ENCODE results near the gene PKNOX2. TPM values are rescaled to one million over a fixed set of nuclear protein-coding genes. Genes with fewer than 3 reads are reported as not detected.

The PKNOX2 gene
- total RNA-seq, 4 donors from 2014 or later = 0.27 to 4.8 (median 0.75) TPM; not detected in 1

DNA sequence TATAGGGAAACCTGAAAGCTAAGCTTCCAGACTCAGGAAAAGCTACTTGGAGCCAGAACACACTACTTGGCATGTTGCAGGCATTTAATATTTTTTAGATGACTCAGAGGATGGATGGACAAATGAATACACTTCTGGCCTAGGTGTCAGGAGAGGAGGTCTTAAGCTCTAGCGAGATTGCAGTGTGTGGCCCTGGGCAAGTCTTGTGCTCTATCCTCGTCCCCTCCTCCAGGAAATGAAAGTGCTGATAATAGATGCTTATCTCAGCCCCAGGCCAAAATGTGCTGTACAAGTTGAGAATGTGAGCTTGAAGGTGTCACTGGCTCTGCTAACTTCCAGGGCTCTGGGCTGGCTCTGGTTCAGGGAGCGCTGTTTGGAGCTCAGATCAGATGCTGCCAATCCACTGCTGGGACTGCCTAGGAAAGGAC lies 136.3 kb downstream of the PKNOX2 start:
- in situ Hi-C loops (cut with MboI; ENCODE audit: low pct_ligation_motif_present in 1 of 4, low pct_unique_long_range_greater_than_20kb in 1 of 4, low sequenced_read_pairs in 3 of 4) (no loop called here), intact Hi-C loops (cut with DNase I; ENCODE audit: low total_unique reads) (no loop called here)
- no peaks in the 10 kb centered on the region for H3K36me3 ChIP-seq
- no peaks in the 10 kb centered on the region for H3K9me3 ChIP-seq
- H3K27ac ChIP-seq = no peak overlapping the region
- no peak overlapping the region for H3K4me3 ChIP-seq
- H3K4me1 ChIP-seq = peaks cover 0 to 3% (median 0%) of the 10 kb centered on the region in 4 donors
- 47% methylated on average over 3 of the region's 3 CpGs; no CpG with 5 or more reads in 1 of the 2 donors for WGBS, 2 donors (ENCODE audit: low coverage in 1 of 2)
- H3K27me3 ChIP-seq = no peaks in the 10 kb centered on the region
- DNase-seq = no peak
- no peak for TF ChIP-seq EP300 (IDR thresholded peaks at IDR 0.05; ENCODE audit: low read depth)
- TF ChIP-seq POLR2A (IDR thresholded peaks at IDR 0.05) = no peak
- TF ChIP-seq POLR2AphosphoS5 (IDR thresholded peaks at IDR 0.05) = no peak
- TF ChIP-seq, protein P1, sequence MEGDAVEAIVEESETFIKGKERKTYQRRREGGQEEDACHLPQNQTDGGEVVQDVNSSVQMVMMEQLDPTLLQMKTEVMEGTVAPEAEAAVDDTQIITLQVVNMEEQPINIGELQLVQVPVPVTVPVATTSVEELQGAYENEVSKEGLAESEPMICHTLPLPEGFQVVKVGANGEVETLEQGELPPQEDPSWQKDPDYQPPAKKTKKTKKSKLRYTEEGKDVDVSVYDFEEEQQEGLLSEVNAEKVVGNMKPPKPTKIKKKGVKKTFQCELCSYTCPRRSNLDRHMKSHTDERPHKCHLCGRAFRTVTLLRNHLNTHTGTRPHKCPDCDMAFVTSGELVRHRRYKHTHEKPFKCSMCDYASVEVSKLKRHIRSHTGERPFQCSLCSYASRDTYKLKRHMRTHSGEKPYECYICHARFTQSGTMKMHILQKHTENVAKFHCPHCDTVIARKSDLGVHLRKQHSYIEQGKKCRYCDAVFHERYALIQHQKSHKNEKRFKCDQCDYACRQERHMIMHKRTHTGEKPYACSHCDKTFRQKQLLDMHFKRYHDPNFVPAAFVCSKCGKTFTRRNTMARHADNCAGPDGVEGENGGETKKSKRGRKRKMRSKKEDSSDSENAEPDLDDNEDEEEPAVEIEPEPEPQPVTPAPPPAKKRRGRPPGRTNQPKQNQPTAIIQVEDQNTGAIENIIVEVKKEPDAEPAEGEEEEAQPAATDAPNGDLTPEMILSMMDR (IDR thresholded peaks at IDR 0.05) = no peak

DNA sequence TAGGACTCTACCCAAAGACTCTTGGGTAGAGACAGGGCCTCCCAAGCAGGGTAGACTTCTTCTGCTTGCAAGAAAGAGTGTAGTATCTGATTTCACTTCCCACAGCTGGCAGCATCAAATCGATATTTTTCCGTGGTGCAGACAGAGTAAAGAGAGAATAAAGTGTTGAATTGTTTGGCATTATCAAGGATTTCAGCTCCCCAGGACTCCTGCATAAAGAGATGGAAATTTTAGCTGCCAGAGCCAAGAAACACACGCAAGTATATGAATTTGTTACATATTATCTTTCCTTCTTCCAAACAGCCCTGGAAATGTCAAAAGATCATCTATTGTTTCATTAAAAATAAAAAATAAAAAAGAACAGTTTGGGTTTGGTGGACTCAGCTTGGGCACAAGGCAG lies 136.8 kb downstream of the PKNOX2 start:
- intact Hi-C loops (cut with DNase I; ENCODE audit: low total_unique reads) (no loop called here), in situ Hi-C loops (cut with MboI; ENCODE audit: low pct_ligation_motif_present in 1 of 4, low pct_unique_long_range_greater_than_20kb in 1 of 4, low sequenced_read_pairs in 3 of 4) (no loop called here)
- TF ChIP-seq EP300 (IDR thresholded peaks at IDR 0.05; ENCODE audit: low read depth) = no peak
- TF ChIP-seq POLR2AphosphoS5 (IDR thresholded peaks at IDR 0.05) = no peak
- TF ChIP-seq, protein P1 (IDR thresholded peaks at IDR 0.05) = no peak
- TF ChIP-seq POLR2A (IDR thresholded peaks at IDR 0.05) = no peak
- no peaks in the 10 kb centered on the region for H3K27me3 ChIP-seq
- peaks cover 0 to 3% (median 0%) of the 10 kb centered on the region in 4 donors for H3K4me1 ChIP-seq
- WGBS, 2 donors (ENCODE audit: low coverage in 1 of 2) = 71 to 72% methylated on average over 3 of the region's 3 CpGs
- H3K9me3 ChIP-seq = no peaks in the 10 kb centered on the region
- no peak overlapping the region for H3K4me3 ChIP-seq
- H3K27ac ChIP-seq = no peak overlapping the region
- H3K36me3 ChIP-seq = no peaks in the 10 kb centered on the region
- DNase-seq = no peak

DNA sequence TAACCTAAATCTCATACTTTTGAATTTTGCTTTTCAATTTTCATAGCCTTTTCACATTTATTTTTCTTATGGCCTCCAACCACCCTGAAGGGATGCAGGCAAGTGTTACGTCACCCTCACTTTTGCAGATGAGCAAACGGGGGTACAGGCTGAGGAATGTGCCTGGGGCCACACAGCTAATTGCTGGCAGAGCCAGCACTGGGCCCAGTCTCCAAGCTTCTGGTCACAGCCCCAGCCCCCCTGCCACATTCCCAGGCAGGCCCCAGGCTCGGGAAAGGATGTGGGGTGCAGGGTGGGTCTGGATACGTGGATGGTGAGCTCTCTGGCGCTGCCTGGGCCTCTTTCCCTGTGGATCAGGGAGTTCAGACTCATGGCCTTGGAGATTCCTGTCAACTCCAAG lies 138.6 kb downstream of the PKNOX2 start:
- intact Hi-C loops (cut with DNase I; ENCODE audit: low total_unique reads) (no loop called here), in situ Hi-C loops (cut with MboI; ENCODE audit: low pct_ligation_motif_present in 1 of 4, low pct_unique_long_range_greater_than_20kb in 1 of 4, low sequenced_read_pairs in 3 of 4) (no loop called here)
- no peak for DNase-seq
- no peak overlapping the region for H3K4me3 ChIP-seq
- H3K27ac ChIP-seq = no peak overlapping the region
- peaks cover 0 to 3% (median 0%) of the 10 kb centered on the region in 4 donors for H3K4me1 ChIP-seq
- TF ChIP-seq, protein P1 (IDR thresholded peaks at IDR 0.05) = no peak
- no peak for TF ChIP-seq POLR2A (IDR thresholded peaks at IDR 0.05)
- no peak for TF ChIP-seq EP300 (IDR thresholded peaks at IDR 0.05; ENCODE audit: low read depth)
- TF ChIP-seq POLR2AphosphoS5 (IDR thresholded peaks at IDR 0.05) = no peak
- H3K27me3 ChIP-seq = no peaks in the 10 kb centered on the region
- no peaks in the 10 kb centered on the region for H3K36me3 ChIP-seq
- WGBS, 2 donors (ENCODE audit: low coverage in 1 of 2) = 87 to 100% methylated on average over 1 to 5 of the region's 5 CpGs
- no peaks in the 10 kb centered on the region for H3K9me3 ChIP-seq

DNA sequence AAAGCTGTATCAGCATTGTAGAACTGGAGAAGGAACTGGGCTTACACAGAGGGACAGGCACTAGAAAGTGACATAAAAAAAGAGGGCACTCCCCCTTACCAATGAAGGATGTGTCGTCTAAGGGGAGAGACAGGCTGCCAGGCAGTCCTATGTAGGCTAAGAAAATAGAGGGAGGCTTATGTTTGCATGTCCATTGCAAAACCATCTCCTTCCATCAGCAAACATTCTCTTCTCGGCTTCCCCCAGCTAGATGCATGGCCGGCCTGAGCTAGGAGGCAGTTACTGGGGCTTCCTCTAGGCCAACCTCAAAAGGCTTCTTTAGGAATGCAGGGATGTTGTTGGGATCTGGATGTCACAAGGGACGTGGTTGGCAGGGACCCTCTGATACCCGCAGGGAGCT lies 139.1 kb downstream of the PKNOX2 start:
- no peaks in the 10 kb centered on the region for H3K27me3 ChIP-seq
- TF ChIP-seq EP300 (IDR thresholded peaks at IDR 0.05; ENCODE audit: low read depth) (no peak), POLR2A (IDR thresholded peaks at IDR 0.05) (no peak), POLR2AphosphoS5 (IDR thresholded peaks at IDR 0.05) (no peak)
- TF ChIP-seq, protein P1 (IDR thresholded peaks at IDR 0.05) = no peak
- peaks cover 0 to 3% (median 0%) of the 10 kb centered on the region in 4 donors for H3K4me1 ChIP-seq
- DNase-seq = no peak
- H3K36me3 ChIP-seq = no peaks in the 10 kb centered on the region
- intact Hi-C loops (cut with DNase I; ENCODE audit: low total_unique reads) (no loop called here), in situ Hi-C loops (cut with MboI; ENCODE audit: low pct_ligation_motif_present in 1 of 4, low pct_unique_long_range_greater_than_20kb in 1 of 4, low sequenced_read_pairs in 3 of 4) (no loop called here)
- no peak overlapping the region for H3K27ac ChIP-seq
- 69% methylated on average over 5 of the region's 5 CpGs; no CpG with 5 or more reads in 1 of the 2 donors for WGBS, 2 donors (ENCODE audit: low coverage in 1 of 2)
- H3K9me3 ChIP-seq = no peaks in the 10 kb centered on the region
- no peak overlapping the region for H3K4me3 ChIP-seq

Measured in transverse colon (tissue), 4 donors.